ENCODE measurements around the gene ALLC.

The ALLC gene

DNA sequence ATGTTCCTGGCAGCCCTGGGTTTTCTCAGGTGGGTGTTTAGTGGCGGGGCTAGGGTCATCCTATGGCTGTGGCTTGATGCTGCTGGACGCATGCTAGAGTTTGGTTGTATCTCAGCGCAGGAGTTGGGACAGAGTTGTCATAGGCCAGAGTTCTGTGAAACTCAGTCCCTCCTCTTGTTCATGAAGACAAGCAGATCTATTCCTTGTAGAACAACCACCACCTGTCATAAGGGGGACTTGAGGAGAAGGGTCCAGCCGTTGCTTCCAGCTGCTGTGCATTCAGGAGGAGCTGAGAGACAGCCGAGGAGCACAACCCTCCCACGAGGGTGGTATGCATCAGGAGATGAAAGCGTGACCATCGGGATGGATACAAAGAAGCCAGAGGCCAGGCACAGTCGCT is 71.8 kb downstream of the ALLC start:
- 83% methylated on average over 9 of the region's 9 CpGs for WGBS
- Histone ChIP-seq H3K36me3 (ENCODE audit: insufficient read depth, low read length) (no peaks in the 10 kb centered on the region), H3K4me3 (ENCODE audit: low read length) (no peak overlapping the region), H3K4me1 (ENCODE audit: insufficient read depth, low read length) (0 out of 2 replicates have a peak, but pooled peaks cover 9% of the 10 kb centered on the region), H3K27ac (ENCODE audit: low read depth, low read length) (no peak overlapping the region), H3K27me3 (ENCODE audit: insufficient read depth, low read length) (no peaks in the 10 kb centered on the region), H3K9ac (ENCODE audit: low read depth, low read length) (no peak overlapping the region), H3K9me3 (ENCODE audit: insufficient read depth, low read depth, low read length) (no peaks in the 10 kb centered on the region)

DNA sequence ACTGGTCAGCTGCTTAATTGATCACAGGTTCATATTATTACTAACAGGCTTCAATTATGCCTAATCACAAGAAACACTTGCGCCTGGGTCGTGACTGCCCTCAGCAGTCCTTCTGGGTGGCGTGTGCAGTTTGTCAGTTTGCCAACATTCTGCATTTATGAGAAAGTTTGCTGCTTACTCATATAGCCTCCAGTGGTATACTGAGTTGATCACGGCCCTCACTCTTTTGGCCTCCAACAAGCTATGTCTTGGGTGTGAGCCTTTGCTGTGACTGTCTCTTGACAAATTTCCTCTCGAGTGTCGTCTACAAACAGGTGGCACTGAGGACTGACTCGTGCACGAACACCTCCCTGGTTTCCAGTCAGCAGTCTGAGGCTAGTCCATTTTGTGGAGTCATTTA is 72.6 kb downstream of the ALLC start:
- Histone ChIP-seq H3K36me3 (ENCODE audit: insufficient read depth, low read length) (no peaks in the 10 kb centered on the region), H3K9ac (ENCODE audit: low read depth, low read length) (no peak overlapping the region), H3K4me3 (ENCODE audit: low read length) (no peak overlapping the region), H3K4me1 (ENCODE audit: insufficient read depth, low read length) (0 out of 2 replicates have a peak, but pooled peaks cover 9% of the 10 kb centered on the region), H3K27me3 (ENCODE audit: insufficient read depth, low read length) (no peaks in the 10 kb centered on the region), H3K9me3 (ENCODE audit: insufficient read depth, low read depth, low read length) (no peaks in the 10 kb centered on the region), H3K27ac (ENCODE audit: low read depth, low read length) (no peak overlapping the region)
- 94% methylated on average over 8 of the region's 8 CpGs for WGBS

DNA sequence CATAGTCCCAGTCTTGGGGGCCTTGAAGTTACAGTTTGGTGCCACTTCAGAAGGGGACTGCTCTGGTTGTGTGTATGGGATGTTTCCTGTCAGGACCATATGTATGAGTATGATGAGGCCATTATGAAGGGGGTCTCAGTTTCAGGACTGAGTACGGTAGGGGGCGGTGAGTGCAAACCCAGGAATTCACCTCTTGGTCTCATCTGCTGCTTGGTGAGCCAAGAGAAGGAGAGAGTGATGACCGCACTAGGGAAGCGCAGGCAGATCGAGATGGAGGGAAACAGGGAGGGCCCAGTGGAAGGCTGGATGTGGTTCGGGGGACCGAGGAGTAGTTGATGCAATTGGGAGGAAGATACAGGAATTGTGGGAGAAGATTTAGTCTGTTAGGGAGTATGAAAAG is 73.8 kb downstream of the ALLC start:
- H3K4me3 ChIP-seq (ENCODE audit: low read length): no peak overlapping the region
- H3K9me3 ChIP-seq (ENCODE audit: insufficient read depth, low read depth, low read length): no peaks in the 10 kb centered on the region
- no peaks in the 10 kb centered on the region for H3K36me3 ChIP-seq (ENCODE audit: insufficient read depth, low read length)
- H3K27me3 ChIP-seq (ENCODE audit: insufficient read depth, low read length): no peaks in the 10 kb centered on the region
- WGBS: 91% methylated on average over 7 of the region's 7 CpGs
- no peak overlapping the region for H3K9ac ChIP-seq (ENCODE audit: low read depth, low read length)
- 0 out of 2 replicates have a peak, but pooled peaks cover 9% of the 10 kb centered on the region for H3K4me1 ChIP-seq (ENCODE audit: insufficient read depth, low read length)
- H3K27ac ChIP-seq (ENCODE audit: low read depth, low read length): no peak overlapping the region

DNA sequence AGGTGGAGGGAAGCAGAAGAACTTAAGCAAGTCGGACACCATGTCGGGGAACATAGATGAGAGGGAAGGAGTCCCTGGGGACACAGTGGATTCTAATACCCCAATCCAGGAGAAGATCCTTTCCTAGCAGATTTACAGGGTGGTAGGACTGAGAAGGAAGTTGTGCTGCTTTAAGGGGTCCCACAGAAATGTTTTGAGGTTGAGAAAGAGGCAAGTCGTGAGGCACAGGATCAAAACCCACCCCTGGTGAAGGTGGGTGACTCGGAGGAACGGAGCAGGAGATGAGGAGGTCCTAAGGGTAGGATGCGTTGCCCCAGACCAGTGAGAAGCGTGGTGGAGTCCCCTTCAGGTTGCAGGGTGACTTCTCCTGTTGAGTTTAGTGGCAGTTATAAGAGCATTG is 78.1 kb downstream of the ALLC start:
- 76% methylated on average over 7 of the region's 7 CpGs for WGBS

DNA sequence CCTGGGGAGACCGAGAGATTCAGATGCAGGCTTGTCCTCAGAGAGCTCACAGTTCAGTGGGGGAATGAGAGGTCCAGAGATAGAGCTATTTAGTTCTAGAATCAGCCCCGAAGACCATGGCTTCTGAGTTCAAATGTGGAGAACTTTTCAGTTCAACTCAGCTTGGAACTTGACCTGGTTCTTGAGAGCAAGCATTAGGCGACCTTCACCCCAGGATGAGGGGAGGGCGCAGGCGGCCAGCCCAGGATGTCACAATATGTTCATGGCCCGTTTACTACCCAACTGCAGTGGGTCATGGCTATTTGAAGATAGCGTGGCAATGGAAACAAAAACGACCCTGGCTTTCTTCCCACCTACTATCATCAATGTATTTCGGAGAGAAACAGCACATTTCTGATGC is 79.1 kb downstream of the ALLC start:
- no peaks in the 10 kb centered on the region for H3K27me3 ChIP-seq (ENCODE audit: insufficient read depth, low read length)
- no peak overlapping the region for H3K4me3 ChIP-seq (ENCODE audit: low read length)
- 93% methylated on average over 8 of the region's 9 CpGs for WGBS
- no peaks in the 10 kb centered on the region for H3K9me3 ChIP-seq (ENCODE audit: insufficient read depth, low read depth, low read length)
- H3K36me3 ChIP-seq (ENCODE audit: insufficient read depth, low read length): no peaks in the 10 kb centered on the region
- H3K27ac ChIP-seq (ENCODE audit: low read depth, low read length): no peak overlapping the region
- H3K9ac ChIP-seq (ENCODE audit: low read depth, low read length): no peak overlapping the region
- H3K4me1 ChIP-seq (ENCODE audit: insufficient read depth, low read length): no peaks in the 10 kb centered on the region

More for the DNA sequence above, 78.1 kb downstream of the ALLC start:
- Histone ChIP-seq H3K36me3 (ENCODE audit: insufficient read depth, low read length) (no peaks in the 10 kb centered on the region), H3K4me1 (ENCODE audit: insufficient read depth, low read length) (no peaks in the 10 kb centered on the region), H3K9ac (ENCODE audit: low read depth, low read length) (no peak overlapping the region), H3K27me3 (ENCODE audit: insufficient read depth, low read length) (no peaks in the 10 kb centered on the region), H3K9me3 (ENCODE audit: insufficient read depth, low read depth, low read length) (no peaks in the 10 kb centered on the region), H3K27ac (ENCODE audit: low read depth, low read length) (no peak overlapping the region), H3K4me3 (ENCODE audit: low read length) (no peak overlapping the region)

DNA sequence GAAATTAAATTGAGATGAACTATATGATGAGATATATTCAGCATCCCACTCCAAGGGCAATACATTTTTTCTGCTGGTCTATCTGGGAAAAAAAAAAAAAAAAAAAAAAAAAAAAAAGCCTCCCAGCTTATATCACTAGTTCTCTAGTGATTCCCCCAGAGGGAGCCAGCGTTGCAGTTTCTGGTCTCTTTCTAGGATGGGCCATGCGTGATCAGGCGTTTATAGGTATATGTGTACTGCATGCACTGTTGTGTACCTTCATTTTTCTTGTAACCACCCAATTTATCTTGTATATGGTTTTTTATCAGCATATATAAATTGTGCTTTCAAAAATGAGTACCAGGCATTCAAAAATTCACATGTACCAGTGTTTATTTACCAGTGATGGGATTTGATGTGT is 80.5 kb downstream of the ALLC start:
- H3K36me3 ChIP-seq (ENCODE audit: insufficient read depth, low read length): no peaks in the 10 kb centered on the region
- no peak overlapping the region for H3K4me3 ChIP-seq (ENCODE audit: low read length)
- no CpG with 5 or more reads among the region's 3 CpGs for WGBS
- no peaks in the 10 kb centered on the region for H3K27me3 ChIP-seq (ENCODE audit: insufficient read depth, low read length)
- H3K4me1 ChIP-seq (ENCODE audit: insufficient read depth, low read length): no peaks in the 10 kb centered on the region
- no peak overlapping the region for H3K9ac ChIP-seq (ENCODE audit: low read depth, low read length)
- H3K9me3 ChIP-seq (ENCODE audit: insufficient read depth, low read depth, low read length): no peaks in the 10 kb centered on the region
- no peak overlapping the region for H3K27ac ChIP-seq (ENCODE audit: low read depth, low read length)

DNA sequence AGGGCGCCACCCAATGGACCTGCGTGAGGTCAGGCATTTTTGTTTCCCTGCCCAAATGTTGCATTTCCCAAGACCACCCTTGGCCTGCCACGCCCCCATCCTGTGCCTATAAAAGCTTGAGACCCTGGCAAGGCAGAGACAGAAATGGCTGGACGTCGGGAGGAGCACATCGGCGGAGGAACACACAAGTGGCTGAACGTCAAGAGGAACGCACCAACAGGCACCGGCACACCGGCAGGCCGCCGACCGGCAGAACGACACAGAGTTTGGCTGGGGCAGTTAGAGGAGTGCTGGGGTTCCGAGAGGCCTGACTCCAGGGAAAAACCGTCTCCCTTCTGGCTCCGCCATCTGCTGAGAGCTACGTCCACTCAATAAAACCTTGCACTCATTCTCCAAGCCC is 81.3 kb downstream of the ALLC start:
- 94% methylated on average over 19 of the region's 19 CpGs for WGBS
- Histone ChIP-seq H3K4me1 (ENCODE audit: insufficient read depth, low read length) (no peaks in the 10 kb centered on the region), H3K27me3 (ENCODE audit: insufficient read depth, low read length) (no peaks in the 10 kb centered on the region), H3K9ac (ENCODE audit: low read depth, low read length) (no peak overlapping the region), H3K27ac (ENCODE audit: low read depth, low read length) (no peak overlapping the region), H3K36me3 (ENCODE audit: insufficient read depth, low read length) (no peaks in the 10 kb centered on the region), H3K9me3 (ENCODE audit: insufficient read depth, low read depth, low read length) (no peaks in the 10 kb centered on the region), H3K4me3 (ENCODE audit: low read length) (no peak overlapping the region)

DNA sequence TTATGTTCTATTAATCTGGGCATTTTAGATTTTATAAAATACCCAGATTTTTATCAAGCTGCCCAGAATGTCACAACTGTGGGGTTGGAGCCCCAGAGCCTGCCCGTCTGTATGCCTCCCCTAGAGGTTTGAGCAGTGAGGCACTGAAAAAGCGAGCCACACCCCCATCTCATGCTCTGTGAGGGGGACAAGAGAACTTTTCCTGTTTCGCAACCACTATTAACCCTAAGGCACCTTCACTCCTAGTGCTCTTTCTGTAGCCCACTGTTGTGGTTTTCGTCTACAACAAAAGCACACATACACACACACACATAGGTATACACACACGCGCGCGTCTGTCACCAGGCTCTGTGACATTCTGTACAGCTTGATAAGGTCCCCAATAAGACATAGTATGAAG is 83.4 kb downstream of the ALLC start:
- Histone ChIP-seq H3K9ac (ENCODE audit: low read depth, low read length) (no peak overlapping the region), H3K36me3 (ENCODE audit: insufficient read depth, low read length) (no peaks in the 10 kb centered on the region), H3K9me3 (ENCODE audit: insufficient read depth, low read depth, low read length) (no peaks in the 10 kb centered on the region), H3K27me3 (ENCODE audit: insufficient read depth, low read length) (no peaks in the 10 kb centered on the region), H3K4me3 (ENCODE audit: low read length) (no peak overlapping the region), H3K4me1 (ENCODE audit: insufficient read depth, low read length) (no peaks in the 10 kb centered on the region), H3K27ac (ENCODE audit: low read depth, low read length) (no peak overlapping the region)
- 86% methylated on average over 8 of the region's 8 CpGs for WGBS

DNA sequence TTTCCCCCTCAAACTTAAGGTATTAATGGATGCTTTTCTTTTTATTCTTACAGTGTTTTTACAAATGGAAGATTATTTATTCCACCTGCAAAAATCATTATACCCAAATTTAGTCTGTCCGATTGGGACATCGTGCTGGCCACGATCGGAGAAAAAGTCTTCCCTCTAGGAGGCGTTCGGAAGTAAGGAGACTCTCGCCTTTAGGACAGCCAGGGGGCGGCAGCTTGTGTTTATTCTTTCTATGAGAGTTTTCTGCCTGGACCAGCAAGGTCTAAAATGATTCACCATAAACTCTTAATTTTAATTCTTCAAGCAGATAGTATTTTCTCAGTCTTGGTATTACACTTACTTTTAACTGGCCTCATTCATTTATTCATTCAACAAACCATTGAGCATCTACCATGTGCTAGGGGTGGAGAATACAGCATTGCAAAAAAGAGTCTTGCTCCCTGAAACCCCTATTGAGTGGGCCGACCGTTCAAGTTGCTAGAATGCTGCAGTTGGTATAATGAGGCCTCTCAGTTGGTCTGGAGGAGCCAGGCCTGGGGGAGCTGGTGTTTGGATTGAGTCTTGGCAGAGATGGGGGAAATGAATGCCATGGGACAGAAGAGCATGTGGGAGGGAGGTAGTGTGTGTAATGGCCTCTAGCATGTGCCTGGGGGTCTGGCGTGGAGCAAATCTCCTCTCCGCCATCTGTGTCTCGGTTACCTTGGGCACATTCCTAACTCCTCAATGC is 84.0 kb downstream of the ALLC start:
- Histone ChIP-seq H3K9me3 (ENCODE audit: insufficient read depth, low read depth, low read length) (no peaks in the 10 kb centered on the region), H3K27ac (ENCODE audit: low read depth, low read length) (no peak overlapping the region), H3K9ac (ENCODE audit: low read depth, low read length) (no peak overlapping the region), H3K4me3 (ENCODE audit: low read length) (no peak overlapping the region), H3K4me1 (ENCODE audit: insufficient read depth, low read length) (no peaks in the 10 kb centered on the region), H3K27me3 (ENCODE audit: insufficient read depth, low read length) (no peaks in the 10 kb centered on the region), H3K36me3 (ENCODE audit: insufficient read depth, low read length) (no peaks in the 10 kb centered on the region)
- 87% methylated on average over 13 of the region's 13 CpGs for WGBS

DNA sequence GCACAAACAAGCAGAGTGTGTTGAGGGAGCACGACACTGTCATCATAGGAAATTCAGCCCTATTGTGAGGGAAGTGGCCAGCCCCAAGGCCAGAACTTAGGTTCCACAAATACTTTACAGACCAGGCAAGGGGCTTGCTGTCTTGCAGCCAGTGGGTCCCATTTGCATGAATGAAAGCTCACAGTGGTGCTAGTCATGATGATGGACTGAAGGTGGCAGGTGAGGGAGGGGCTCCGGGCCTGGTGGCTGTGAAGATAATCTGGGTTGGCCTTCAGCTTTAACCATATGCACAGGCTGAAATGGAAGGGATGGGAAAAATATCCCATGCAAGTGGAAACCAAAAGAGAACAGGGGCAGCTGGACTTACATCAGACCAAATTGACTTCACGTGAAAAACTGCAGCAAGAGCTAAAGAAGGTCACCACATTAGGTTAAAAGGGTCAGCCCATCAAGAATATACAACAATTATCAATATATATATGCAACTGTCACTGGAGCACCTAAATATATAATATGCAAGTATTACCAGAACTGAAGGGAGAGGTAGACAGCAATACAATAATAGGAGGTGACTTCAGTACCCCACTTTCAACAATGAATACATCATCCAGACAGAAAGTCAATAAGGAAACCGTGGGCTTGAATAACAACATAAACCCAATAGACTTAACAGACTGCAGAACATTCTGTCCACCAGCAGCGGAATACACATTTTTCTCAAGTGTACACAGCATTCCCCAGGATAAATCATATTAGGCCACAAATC is 84.9 kb downstream of the ALLC start:
- Histone ChIP-seq H3K9me3 (ENCODE audit: insufficient read depth, low read depth, low read length) (no peaks in the 10 kb centered on the region), H3K27ac (ENCODE audit: low read depth, low read length) (no peak overlapping the region), H3K9ac (ENCODE audit: low read depth, low read length) (no peak overlapping the region), H3K27me3 (ENCODE audit: insufficient read depth, low read length) (no peaks in the 10 kb centered on the region), H3K4me3 (ENCODE audit: low read length) (no peak overlapping the region), H3K36me3 (ENCODE audit: insufficient read depth, low read length) (no peaks in the 10 kb centered on the region), H3K4me1 (ENCODE audit: insufficient read depth, low read length) (no peaks in the 10 kb centered on the region)
- 91% methylated on average over 5 of the region's 5 CpGs for WGBS

DNA sequence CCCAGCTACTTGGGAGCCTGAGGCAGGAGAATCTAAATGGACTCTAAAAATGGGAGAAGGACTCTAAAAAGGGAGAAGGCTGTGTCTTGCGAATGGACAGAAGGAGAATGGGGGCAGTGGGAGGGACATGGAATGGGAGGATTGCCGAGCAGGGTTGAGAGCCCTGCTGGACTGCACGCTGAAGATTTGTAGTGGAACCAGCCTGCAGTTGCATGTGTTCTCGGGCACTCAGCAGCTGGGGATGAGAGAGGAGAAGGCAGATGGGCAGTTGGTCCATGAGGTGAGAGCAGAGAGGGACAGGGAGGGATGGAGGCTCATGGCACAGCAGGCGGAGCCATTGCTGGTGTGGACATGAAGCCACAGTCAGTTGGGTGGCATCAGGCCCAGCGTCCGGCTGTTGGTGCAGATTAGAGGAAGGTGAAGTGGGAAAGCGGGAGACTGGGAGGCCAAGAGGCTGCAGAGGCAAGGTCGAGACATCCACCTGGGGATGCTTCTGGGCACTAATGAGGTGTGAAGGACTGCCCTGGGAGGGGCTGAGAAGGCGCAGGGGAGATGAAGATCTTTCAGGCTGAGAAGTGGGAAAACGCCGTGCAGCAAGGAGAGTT is 86.1 kb downstream of the ALLC start:
- no peak overlapping the region for H3K4me3 ChIP-seq (ENCODE audit: low read length)
- H3K9ac ChIP-seq (ENCODE audit: low read depth, low read length): no peak overlapping the region
- H3K27ac ChIP-seq (ENCODE audit: low read depth, low read length): no peak overlapping the region
- no peaks in the 10 kb centered on the region for H3K9me3 ChIP-seq (ENCODE audit: insufficient read depth, low read depth, low read length)
- WGBS: 86% methylated on average over 12 of the region's 12 CpGs
- H3K27me3 ChIP-seq (ENCODE audit: insufficient read depth, low read length): no peaks in the 10 kb centered on the region
- H3K36me3 ChIP-seq (ENCODE audit: insufficient read depth, low read length): no peaks in the 10 kb centered on the region
- H3K4me1 ChIP-seq (ENCODE audit: insufficient read depth, low read length): no peaks in the 10 kb centered on the region
